GM12801 (cell line): Measurements from ENCODE around the gene DRGX.

ENCODE experiments used
- CTCF ChIP-seq: IDR thresholded peaks from one replicate; pipeline ENCODE4 v1.5.1; 2011; ENCODE audit warnings: control low read depth; ENCODE audit not compliant: insufficient read length; ENCODE audit errors: extremely low read depth

The DRGX gene

GRCh38 chr10:49379596-49380410 lies 16.1 kb downstream of the DRGX start:
- TF ChIP-seq CTCF = no peak

DNA sequence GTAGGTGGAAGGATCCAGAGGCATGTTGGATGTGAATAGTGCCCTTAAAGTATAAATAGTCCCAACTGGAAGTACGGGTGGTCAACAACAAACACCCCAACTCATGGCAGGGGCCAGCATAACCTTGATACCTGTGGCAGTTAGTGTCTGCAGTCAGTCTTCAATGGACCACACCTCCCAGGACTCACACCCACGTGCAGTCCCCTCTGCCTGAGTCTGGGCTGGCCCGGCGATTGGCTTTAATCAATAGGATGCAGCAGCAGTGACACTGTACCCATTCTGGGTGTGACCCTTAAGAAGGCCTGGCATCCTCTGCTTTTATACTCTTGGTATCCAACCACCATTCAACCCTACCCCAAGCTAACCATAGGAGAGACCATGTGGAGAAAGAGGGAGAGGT lies 18.6 kb downstream of the DRGX start:
- no peak for TF ChIP-seq CTCF

- no peak for TF ChIP-seq CTCF
Observed at GRCh38 chr10:49375611-49376010, 20.3 kb downstream of the DRGX start.

GRCh38 chr10:49374740-49375139 lies 21.1 kb downstream of the DRGX start:
- no peak for TF ChIP-seq CTCF

GRCh38 chr10:49373361-49373760 lies 22.5 kb downstream of the DRGX start:
- TF ChIP-seq CTCF = no peak

DNA sequence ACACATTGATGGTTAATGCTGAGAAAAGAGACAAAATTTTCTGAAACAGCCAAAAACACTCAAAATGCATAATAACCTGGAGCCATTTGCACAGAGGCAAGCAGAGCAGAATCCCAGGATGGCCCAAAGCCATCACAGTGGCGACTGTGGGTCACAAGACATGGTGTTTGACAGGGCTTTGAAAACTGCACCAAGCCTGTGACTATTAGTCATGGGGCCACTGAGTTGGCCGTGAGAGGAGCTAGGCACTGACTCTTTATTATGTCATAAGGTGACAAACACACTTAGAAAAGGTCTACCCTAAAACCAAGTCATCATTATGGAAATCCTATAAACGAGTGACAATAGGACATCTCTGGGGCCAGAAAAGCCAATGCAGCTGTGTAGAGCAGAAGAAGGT lies 23.9 kb downstream of the DRGX start:
- TF ChIP-seq CTCF = no peak

- no peak for TF ChIP-seq CTCF
Observed at GRCh38 chr10:49370326-49371100, 25.4 kb downstream of the DRGX start.
